HG03565 (cell line): Measurements from ENCODE around the gene ADAM22.

Experiments
- ATAC-seq: cut with Tn5 transposase; IDR thresholded peaks from one replicate; pipeline ENCODE4 v1.9.1; 2021; ENCODE audit warnings: mild to moderate bottlenecking, moderate library complexity; ENCODE audit not compliant: unreplicated experiment

ADAM22 gene

DNA sequence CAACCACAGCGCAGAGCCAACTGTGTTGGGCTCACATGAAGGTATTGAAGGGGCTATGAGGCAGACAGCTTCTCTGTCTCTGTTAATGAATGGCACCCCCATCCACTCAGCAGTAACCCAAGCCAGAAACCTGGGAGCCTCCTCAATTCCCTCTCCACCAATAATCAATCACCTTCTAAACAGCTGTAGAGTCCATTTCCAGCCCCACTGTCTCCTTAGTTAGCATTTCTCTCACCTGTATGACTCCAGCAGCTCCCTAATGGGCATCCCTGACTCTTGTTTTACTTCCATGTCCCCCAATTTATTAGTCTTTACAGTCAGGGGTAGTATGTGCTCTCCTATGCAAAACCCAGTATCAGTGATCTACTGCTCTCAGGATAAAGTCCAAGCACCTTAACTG is 278.9 kb downstream of the ADAM22 start:
- no peak for ATAC-seq

DNA sequence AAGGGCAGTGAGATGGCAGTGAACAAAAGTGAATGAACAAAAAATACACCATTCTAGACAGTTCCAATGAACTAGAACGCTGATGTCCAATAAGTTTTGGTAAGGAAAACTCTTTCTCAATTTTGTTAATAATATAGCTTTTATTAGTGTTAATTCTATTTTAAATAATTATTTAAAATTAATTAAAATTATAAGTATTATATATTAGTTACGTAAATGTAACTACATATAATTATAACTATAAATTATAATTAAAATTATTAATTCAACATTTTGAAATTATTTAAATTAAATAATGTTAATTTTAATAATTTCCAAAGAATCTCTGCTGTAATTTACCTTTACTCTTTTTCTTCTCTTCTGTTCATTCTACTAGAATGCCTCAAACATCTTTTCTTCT is 280.4 kb downstream of the ADAM22 start:
- ATAC-seq: no peak

- no peak for ATAC-seq
These were observed 281.2 kb downstream of the ADAM22 start for GRCh38 chr7:88215295-88215694.

DNA sequence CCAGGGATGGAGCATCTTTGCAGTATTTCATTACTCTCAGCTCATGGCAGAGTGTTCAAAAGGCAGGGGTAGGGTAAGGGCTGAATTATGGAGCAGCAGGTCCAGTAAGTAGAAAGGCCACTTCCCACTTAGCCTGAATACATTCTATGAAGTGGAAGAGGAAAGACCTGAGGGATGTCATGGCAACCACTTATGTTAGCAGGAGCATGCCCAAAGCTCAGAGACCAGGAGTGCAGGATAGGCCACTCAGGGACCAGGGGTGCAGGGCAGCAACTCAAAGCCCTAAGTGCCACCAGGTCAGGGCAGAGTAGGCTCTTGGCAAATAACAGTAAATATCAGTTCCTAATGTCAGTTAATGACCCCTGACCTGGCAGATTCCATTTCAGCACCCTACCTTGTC is 282.2 kb downstream of the ADAM22 start:
- no peak for ATAC-seq

GRCh38 chr7:88217675-88218428 is 283.8 kb downstream of the ADAM22 start:
- ATAC-seq: peak; percentile 77

DNA sequence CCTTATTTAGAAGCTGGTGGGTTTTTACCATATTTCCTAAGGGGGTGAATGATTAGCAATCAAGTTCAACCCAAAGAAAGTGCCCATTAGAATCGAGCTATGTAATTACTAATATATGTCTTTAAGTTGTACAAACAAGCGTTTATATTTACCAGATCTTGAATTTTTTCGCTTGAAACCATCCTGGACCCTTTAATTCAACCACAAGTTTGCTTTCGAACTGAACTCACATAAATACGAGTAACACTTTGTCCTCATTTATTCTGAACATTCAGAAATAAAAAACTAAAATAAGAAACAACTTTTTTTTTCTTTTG is 284.3 kb downstream of the ADAM22 start:
- ATAC-seq: no peak

GRCh38 chr7:88218836-88219605 is 285.0 kb downstream of the ADAM22 start:
- peak; percentile 17 for ATAC-seq

- peak; percentile 48 for ATAC-seq
These were observed 286.0 kb downstream of the ADAM22 start, which contains the start of gene SRI for GRCh38 chr7:88219781-88220747. Gene SRI, minus strand, starts transcription at chr7:88220038. Its CDS starts 12 bp downstream, at chr7:88220026.

DNA sequence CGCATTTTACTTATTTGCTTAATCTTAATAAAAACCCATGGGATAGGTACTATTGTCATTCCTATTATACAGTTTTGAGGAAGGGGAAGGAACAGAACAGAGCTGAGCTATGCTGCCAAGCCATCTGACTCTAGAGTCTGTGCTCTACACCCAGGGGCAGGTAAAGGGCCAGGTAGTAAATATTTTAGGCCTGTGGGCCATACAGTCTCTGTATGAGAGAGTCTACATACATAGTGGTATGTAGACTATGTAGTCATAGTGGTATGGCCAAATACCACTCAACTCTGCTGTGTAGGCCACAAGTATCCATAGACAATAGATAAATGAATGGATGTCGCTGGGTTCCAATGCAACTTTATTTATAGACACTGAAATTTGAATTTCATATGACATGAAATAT is 289.2 kb downstream of the ADAM22 start:
- ATAC-seq: no peak

DNA sequence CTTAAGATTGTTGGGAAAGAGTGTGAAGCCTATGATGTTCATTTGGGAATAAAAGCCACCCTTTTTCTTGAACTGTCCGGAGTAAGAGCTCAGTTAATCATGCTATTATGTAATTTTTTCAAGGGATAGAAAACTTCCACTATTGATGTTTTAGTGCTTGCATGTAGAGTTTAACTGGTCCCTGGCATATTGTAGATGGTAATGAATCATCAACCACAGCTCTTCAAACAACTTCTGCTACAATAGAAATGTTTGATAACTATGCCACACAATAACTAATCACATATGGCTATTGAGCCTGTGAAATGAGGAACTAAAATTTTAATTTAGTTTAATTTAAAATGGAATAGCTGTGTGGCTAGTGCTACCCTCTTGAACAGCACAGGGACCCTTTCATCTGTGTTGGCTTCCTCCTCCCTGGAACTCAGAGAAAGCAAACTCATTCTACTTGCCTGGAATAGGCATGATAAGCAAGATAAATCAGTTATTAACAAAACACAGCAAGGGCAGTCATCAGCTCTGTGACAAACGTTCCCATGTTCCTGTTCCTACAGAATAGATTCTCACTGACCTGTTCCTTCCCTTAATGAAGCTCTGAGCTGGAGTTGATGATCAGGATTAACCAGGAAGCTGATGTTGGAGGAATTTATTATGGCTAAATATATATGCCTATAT is 290.7 kb downstream of the ADAM22 start:
- ATAC-seq: no peak

- ATAC-seq: no peak
These were observed 292.1 kb downstream of the ADAM22 start for GRCh38 chr7:88226201-88226600.

DNA sequence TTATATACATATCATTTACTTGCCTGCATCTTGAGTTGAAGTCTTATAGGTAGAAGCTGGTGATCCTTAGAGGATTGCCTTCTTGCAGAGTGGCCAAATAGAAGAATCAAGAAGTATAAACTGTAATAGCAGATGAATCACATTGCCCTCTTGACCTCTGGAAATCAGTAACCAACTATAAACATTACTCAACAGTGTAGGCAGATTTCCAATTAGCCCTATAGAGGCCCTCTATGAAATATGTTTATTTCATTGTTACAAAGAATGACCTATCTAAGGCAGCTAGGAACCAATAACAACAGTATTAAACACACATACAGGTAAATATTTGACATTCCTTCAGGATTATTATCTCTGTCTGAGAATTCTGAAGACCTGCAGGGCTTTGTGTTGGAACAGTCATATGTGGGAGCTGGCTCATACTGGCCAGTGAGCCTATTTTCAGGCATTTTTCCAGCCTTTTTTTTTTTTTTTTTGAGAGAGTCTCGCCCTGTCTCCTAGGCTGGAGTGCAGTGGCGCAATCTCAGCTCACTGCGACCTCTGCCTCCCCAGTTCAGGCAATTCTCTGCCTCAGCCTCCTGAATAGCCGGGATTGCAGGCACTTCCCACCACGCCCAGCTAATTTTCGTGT is 292.9 kb downstream of the ADAM22 start:
- no peak for ATAC-seq

GRCh38 chr7:88229302-88229995 is 295.4 kb downstream of the ADAM22 start:
- no peak for ATAC-seq

DNA sequence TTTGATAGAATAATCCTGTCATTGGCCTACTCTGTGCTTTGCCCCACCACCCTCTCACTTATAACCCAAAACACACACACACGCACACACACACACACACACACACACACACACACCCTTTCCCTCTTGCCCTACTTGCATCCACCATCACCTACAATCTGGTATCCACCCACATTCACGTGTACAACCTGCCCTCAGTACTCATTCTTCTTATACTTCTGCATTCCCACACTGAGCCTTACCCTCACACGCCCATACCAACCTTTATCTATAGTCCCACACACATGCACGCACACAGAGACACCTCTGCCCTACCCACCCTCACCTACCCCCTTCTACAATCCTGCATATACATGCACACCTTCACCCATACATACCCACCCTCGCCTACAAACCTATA is 296.6 kb downstream of the ADAM22 start:
- ATAC-seq: no peak

DNA sequence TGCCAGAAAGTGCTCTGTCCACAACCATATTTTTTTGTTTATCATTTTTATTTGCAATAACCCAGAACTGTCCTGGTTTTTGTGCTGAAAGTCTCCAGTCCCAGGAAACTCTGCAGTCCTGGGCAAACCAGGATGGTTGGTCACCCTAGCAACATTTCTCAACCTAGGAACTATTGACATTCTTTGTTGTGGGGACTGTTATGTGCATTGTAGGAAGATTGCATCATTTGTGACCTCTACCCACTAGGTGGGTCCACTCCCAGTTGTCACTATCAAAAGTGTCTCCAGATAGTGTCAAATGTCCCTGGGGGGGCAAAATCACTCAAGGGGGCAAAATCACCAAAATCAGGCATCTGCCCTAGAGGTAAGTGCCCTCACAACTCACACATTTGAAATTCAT is 299.8 kb downstream of the ADAM22 start:
- ATAC-seq: no peak

GRCh38 chr7:88239852-88240251 is 305.8 kb downstream of the ADAM22 start:
- ATAC-seq: no peak

DNA sequence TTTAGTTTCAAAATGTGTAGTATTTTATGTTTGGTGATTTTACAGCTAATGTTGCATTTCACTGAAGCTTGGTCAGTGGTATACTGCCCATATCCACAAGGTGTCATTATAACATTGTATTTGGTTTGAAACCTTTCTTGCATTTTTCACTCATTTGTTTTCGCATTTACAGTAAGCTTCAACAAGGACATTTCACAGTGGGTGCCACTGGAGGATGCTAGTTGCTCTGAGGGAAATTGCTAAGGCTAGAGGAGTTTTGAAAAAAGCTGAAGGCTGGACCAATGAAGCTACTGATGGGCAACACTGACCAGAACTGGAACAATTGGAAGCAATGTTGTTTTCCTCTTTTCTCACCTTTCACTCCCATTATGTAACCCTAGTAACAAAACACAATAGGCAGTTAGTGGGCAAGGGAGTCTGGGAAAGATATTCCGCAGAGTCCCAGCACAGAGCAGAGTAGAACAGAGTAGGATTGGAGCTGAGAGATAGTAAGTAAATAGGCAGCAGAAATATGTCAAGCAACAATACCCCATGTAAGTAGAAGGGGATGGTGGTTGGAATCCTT is 309.4 kb downstream of the ADAM22 start:
- peak; percentile 91 for ATAC-seq

- ATAC-seq: no peak
These were observed 310.2 kb downstream of the ADAM22 start for GRCh38 chr7:88244258-88244657.
